Lower lobe of right lung (tissue), 2 donors: ENCODE data around the gene TECPR2. TPM values are rescaled to one million over a fixed set of nuclear protein-coding genes. Genes with fewer than 3 reads are reported as not detected.

ENCODE experiments used
- ATAC-seq, 2 donors: fragments of 200-7000 bp; cut with Tn5 transposase; one replicate each; pipeline ENCODE4 v1.9.1; 2020 to 2022; ENCODE audit warnings: mild to moderate bottlenecking in 2 of 2, moderate library complexity in 2 of 2
- DNase-seq: peaks from one replicate; pipeline ENCODE4 v3.0.0-alpha.2; 2020
- H3K27ac ChIP-seq: fragments of 200-600 bp; one replicate; pipeline ENCODE4 v1.8.0; 2022
- H3K27me3 ChIP-seq: fragments of 200-600 bp; one replicate; pipeline ENCODE4 v1.8.0; 2022; ENCODE audit warnings: low read depth
- H3K36me3 ChIP-seq: fragments of 200-600 bp; one replicate; pipeline ENCODE4 v1.8.0; 2022; ENCODE audit warnings: mild to moderate bottlenecking
- H3K4me1 ChIP-seq: fragments of 200-600 bp; one replicate; pipeline ENCODE4 v1.8.0; 2022
- H3K4me3 ChIP-seq: fragments of 200-600 bp; one replicate; pipeline ENCODE4 v1.8.0; 2022; ENCODE audit warnings: mild to moderate bottlenecking
- H3K9me3 ChIP-seq: fragments of 200-600 bp; one replicate; pipeline ENCODE4 v1.8.0; 2022
- intact Hi-C: fragments of 100-400 bp; cut with DNase I; formaldehyde crosslinking; loops from one replicate; pipeline ENCODE4 v1.11.0; 2022
- total RNA-seq: library from RNA; stranded (reverse); fragmentation: NEBNext Ultra II Directional; extraction: Animal tissue kit (Norgen Biotek cat#: 25700); gene quantifications from one replicate; pipeline ENCODE4 v1.2.1, GENCODE V29; 2021
- TF ChIP-seq, protein P1 (sequence below): fragments of 200-600 bp; IDR thresholded peaks from one replicate; pipeline ENCODE4 v1.8.0; 2022; ENCODE audit warnings: antibody characterized with exemption, mild to moderate bottlenecking
- donor health status: DM: no; HTN: yes; CAD: no; lungs with severe emphysema.

Gene TECPR2
- total RNA-seq, 1 donor from 2014 or later = 23.2 TPM

DNA sequence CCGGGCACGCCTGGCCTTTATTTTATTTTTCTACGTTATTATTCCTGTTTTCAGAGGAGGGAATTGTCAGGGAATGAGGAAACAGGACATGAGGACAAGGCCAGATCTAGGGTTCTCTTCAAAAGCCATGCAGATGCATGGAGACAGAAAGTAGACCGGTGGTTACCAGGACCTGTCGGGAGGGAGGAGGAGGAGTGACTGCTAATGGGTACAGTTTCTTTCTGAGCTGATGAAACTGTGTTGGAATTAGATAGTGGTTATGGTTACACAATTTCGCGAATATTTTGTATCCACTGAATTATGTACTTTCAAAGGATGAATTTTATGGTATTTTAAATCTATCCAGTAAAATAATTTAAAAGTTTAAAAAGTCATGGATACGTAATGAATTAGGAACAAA is 31.9 kb upstream of the TECPR2 start:
- H3K27ac ChIP-seq = no peak overlapping the region
- H3K27me3 ChIP-seq = no peaks in the 10 kb centered on the region
- DNase-seq (no peak), ATAC-seq (no peak)
- peaks cover 26% of the 10 kb centered on the region for H3K36me3 ChIP-seq
- intact Hi-C loops = no loop called here
- H3K4me1 ChIP-seq = no peaks in the 10 kb centered on the region
- TF ChIP-seq, protein P1, sequence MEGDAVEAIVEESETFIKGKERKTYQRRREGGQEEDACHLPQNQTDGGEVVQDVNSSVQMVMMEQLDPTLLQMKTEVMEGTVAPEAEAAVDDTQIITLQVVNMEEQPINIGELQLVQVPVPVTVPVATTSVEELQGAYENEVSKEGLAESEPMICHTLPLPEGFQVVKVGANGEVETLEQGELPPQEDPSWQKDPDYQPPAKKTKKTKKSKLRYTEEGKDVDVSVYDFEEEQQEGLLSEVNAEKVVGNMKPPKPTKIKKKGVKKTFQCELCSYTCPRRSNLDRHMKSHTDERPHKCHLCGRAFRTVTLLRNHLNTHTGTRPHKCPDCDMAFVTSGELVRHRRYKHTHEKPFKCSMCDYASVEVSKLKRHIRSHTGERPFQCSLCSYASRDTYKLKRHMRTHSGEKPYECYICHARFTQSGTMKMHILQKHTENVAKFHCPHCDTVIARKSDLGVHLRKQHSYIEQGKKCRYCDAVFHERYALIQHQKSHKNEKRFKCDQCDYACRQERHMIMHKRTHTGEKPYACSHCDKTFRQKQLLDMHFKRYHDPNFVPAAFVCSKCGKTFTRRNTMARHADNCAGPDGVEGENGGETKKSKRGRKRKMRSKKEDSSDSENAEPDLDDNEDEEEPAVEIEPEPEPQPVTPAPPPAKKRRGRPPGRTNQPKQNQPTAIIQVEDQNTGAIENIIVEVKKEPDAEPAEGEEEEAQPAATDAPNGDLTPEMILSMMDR = no peak
- no peaks in the 10 kb centered on the region for H3K9me3 ChIP-seq
- H3K4me3 ChIP-seq = no peak overlapping the region

DNA sequence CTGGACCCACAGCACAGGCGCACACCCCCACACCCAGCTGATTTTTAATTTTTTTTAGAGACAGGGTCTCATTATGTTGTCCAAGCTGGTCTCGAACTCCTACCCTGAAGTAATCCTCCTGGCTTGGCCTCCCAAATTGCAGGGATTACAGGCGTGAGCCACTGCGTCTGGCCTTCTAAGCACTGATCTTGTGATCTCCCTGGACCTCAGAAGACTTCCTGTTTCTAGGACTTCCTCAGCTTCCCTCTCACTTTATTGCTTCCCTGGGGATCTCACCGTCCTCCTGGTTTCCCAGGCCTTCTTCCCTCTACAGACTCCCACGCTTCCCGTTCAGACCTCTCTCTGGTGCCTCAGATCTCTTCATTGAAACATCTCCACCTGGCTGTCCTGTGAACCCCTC is 29.4 kb upstream of the TECPR2 start:
- peak; percentile 49 to 53 for ATAC-seq
- Histone ChIP-seq H3K36me3 (peaks cover 23% of the 10 kb centered on the region), H3K27ac (no peak overlapping the region), H3K4me1 (no peaks in the 10 kb centered on the region), H3K9me3 (no peaks in the 10 kb centered on the region), H3K27me3 (no peaks in the 10 kb centered on the region), H3K4me3 (no peak overlapping the region)
- TF ChIP-seq, protein P1 = no peak
- intact Hi-C loops = no loop called here
- DNase-seq = no peak

DNA sequence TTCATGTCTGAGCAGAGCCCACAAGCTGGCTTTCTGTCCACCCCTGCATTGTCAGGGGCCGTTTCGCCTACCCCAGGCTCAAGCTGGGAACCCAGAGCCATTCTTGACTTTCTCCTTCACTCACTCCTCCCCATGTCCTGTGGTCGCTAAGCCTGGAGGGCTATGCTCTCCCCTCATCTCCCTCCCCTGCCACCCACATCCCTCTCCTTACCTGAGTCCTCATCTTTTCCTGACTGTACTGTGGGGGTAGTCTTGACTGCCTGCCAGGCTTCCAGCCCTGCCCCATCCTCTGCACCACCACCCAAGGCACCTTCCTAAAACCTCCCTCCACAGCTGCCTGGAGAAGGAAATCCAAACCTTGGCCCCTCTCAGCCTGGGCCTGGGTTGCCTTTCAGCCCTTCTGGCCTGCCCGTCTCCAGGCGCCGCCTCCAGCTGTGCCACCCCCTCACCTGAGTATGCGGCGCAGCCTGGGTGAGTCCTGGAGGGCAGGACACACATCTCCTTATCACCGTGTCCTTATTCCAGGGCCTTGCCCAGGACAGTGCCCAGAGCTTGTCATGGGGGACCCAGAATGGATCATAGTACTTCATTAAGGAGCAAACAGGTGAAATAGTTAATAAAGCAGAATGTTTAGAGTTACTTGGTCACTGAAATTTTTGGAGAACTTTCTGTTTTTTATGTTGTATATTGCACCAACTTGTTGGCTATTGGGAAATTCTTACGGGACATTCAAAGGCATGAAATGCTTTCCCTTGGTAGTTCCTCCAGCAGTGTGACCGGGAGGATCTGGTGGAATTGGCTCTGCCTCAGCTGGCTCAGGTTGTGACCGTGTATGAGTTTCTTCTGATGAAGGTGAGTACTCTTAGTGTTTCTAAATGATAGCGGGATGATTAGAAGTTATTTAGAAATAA is 28.7 kb upstream of the TECPR2 start:
- Histone ChIP-seq H3K4me1 (no peaks in the 10 kb centered on the region), H3K4me3 (no peak overlapping the region), H3K27ac (no peak overlapping the region), H3K27me3 (no peaks in the 10 kb centered on the region), H3K9me3 (no peaks in the 10 kb centered on the region), H3K36me3 (peaks cover 28% of the 10 kb centered on the region)
- intact Hi-C loops = no loop called here
- TF ChIP-seq, protein P1 = no peak
- no peak for DNase-seq
- ATAC-seq = peak; percentile 30 to 49

DNA sequence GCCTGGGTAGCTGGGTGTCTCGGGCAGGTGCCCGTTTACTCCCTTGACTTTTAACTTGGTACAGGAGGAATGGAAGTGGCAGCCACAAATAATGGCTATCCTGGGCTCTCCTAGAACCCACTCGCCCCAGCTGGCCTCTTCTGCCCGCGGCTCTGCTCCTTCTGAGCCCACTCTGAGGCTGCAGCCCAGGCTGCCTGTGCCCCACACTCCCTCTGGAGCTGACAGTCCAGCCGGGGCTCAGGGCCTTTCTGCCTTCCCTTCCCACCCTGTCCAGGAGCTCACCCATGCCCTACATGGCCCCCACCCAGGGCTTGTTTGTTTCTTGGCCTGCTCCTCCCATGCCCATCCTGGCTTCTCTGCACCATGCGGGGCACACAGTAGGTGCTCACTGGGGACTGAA is 27.6 kb upstream of the TECPR2 start:
- Histone ChIP-seq H3K4me1 (no peaks in the 10 kb centered on the region), H3K36me3 (peaks cover 36% of the 10 kb centered on the region), H3K9me3 (no peaks in the 10 kb centered on the region), H3K4me3 (no peak overlapping the region), H3K27me3 (no peaks in the 10 kb centered on the region), H3K27ac (no peak overlapping the region)
- ATAC-seq (peak in 1 of 2 donors; percentile 36), DNase-seq (no peak)
- intact Hi-C loops = no loop called here
- TF ChIP-seq, protein P1 = no peak

DNA sequence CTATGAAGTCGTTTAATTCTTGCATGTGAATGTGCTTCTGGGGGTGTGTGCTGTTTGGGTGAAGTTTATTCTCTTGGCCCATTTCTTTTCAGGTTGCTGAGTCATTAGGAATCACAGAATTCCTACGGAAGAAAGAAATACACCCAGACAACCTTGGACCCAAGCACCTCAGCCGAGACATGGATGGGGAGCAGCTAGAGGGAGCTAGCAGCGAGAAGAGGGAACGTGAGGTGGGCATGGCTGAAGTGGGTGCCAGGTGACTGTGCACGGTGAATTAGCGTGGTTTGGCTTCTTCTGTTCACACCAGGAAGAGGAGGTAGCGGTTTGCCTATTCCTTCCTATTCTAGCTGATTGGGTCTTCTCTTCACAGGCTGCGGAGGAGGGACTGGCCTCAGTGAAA is 24.0 kb upstream of the TECPR2 start:
- no peaks in the 10 kb centered on the region for H3K9me3 ChIP-seq
- H3K4me1 ChIP-seq = no peaks in the 10 kb centered on the region
- H3K27me3 ChIP-seq = no peaks in the 10 kb centered on the region
- H3K27ac ChIP-seq = no peak overlapping the region
- intact Hi-C loops = no loop called here
- no peak for DNase-seq
- no peak overlapping the region for H3K4me3 ChIP-seq
- ATAC-seq = no peak
- H3K36me3 ChIP-seq = peaks cover 70% of the 10 kb centered on the region
- TF ChIP-seq, protein P1 = no peak
